GM12892 (cell line): ENCODE data around the gene TC2N.

ENCODE experiments used
- POLR2A ChIP-seq: IDR thresholded peaks from 2 replicates; pipeline ENCODE4 v1.6.1; 2011; ENCODE audit warnings: low read depth, low read length, control low read depth
- TAF1 ChIP-seq: IDR thresholded peaks from 2 replicates; pipeline ENCODE4 v1.6.1; 2011; ENCODE audit warnings: low read depth, mild to moderate bottlenecking, control low read depth, low read length, borderline replicate concordance

DNA sequence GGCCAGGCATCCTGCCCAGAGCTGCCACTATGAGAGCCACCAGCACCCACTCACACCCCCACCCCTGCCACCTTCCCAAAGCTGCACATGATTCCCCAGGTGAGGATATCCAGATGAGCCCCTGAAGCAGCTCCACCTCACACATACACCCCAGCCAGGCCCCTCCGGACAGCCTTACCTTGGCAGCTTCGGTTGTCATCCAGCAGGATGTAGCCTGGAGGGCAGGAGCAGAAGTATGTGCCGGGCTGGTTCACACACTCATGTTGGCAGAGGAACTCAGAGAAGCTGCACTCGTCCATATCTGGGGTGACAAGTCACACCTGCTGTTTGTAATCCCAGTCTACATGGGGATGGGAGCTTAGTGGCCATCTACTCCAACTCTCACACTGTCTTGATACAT lies 15.4 kb upstream of the TC2N start:
- no peak for TF ChIP-seq POLR2A
- TF ChIP-seq TAF1 = no peak
